ENCODE results near the gene CLDN16. TPM values are rescaled to one million over a fixed set of nuclear protein-coding genes. Genes with fewer than 3 reads are reported as not detected.

Gene CLDN16
- total RNA-seq, 1 experiment from 2014 or later, result 0.27 TPM

DNA sequence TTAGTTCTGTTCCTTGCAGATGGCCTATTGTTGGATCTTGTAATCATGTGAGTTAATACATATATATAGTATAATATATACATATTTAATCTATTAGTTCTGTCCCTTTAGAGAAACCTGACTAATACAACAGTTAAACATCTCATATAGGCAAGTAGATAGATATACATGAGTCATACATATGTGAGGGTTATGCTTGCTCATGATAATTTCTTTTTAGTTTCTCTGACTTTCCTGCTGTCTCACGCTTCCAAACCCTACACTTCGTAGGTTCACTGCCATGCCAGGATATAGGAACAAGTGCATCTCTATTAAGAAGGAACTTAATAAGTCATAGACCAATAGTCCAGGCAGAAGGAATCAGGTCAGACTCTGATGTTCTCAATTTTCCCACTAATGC lies 16.8 kb upstream of the CLDN16 start:
- Histone ChIP-seq H3K9me3 (no peaks in the 10 kb centered on the region), H3K36me3 (ENCODE audit: control insufficient read depth, insufficient read depth, low read length) (no peaks in the 10 kb centered on the region; the same call in 1 of the 2 replicates), H3K4me1 (peaks cover 52% of the 10 kb centered on the region), H3K27me3 (replicated peaks; ENCODE audit: control insufficient read depth, insufficient read depth, low read length) (no peaks in the 10 kb centered on the region), H3K4me3 (ENCODE audit: low read depth, low read length) (no peak overlapping the region)
- H3K27me3 Mint-ChIP-seq (ENCODE audit: insufficient read depth, unreplicated experiment), result no peaks in the 10 kb centered on the region
- no peaks in the 10 kb centered on the region for H3K36me3 Mint-ChIP-seq (ENCODE audit: insufficient read depth, unreplicated experiment)
- no TSS peak for BruUV-seq (replicated peaks)
- H3K27ac Mint-ChIP-seq (ENCODE audit: unreplicated experiment), result no peak overlapping the region
- intact Hi-C loops (cut with micrococcal nuclease; ENCODE audit: unreplicated experiment), result no loop called here
- peaks cover 30% of the 10 kb centered on the region for H3K4me1 Mint-ChIP-seq (ENCODE audit: low read depth, unreplicated experiment)
- TF ChIP-seq CTCF (IDR thresholded peaks at IDR 0.05; ENCODE audit: insufficient read depth in 1 of 2, low read depth in 1 of 2, low read length in 1 of 2, severe bottlenecking in 1 of 2, unreplicated experiment in 1 of 2), result no peak
- POLR2A ChIA-PET, result no interaction called here
- no peak for DNase-seq
- H3K4me3 Mint-ChIP-seq (ENCODE audit: unreplicated experiment), result no peak overlapping the region
- no peaks in the 10 kb centered on the region for H3K9me3 Mint-ChIP-seq (ENCODE audit: unreplicated experiment)
- CTCF ChIA-PET, result no interaction called here

GRCh38 chr3:190375246-190375645 lies 12.7 kb upstream of the CLDN16 start:
- Mint-ChIP-seq H3K27me3 (ENCODE audit: insufficient read depth, unreplicated experiment) (no peaks in the 10 kb centered on the region), H3K9me3 (ENCODE audit: unreplicated experiment) (peaks cover 6% of the 10 kb centered on the region), H3K36me3 (ENCODE audit: insufficient read depth, unreplicated experiment) (no peaks in the 10 kb centered on the region), H3K27ac (ENCODE audit: unreplicated experiment) (peak overlapping the region; percentile 4), H3K4me1 (ENCODE audit: low read depth, unreplicated experiment) (peaks cover 30% of the 10 kb centered on the region), H3K4me3 (ENCODE audit: unreplicated experiment) (no peak overlapping the region)
- DNase-seq, result no peak
- BruUV-seq (replicated peaks), result no TSS peak
- Histone ChIP-seq H3K27me3 (replicated peaks; ENCODE audit: control insufficient read depth, insufficient read depth, low read length) (no peaks in the 10 kb centered on the region), H3K36me3 (ENCODE audit: control insufficient read depth, insufficient read depth, low read length) (no peaks in the 10 kb centered on the region; the same call in 1 of the 2 replicates), H3K9me3 (no peaks in the 10 kb centered on the region), H3K4me3 (ENCODE audit: low read depth, low read length) (no peak overlapping the region), H3K4me1 (peaks cover 40% of the 10 kb centered on the region)
- intact Hi-C loops (cut with micrococcal nuclease; ENCODE audit: unreplicated experiment), result loop anchor here (2.0 kb wide), 1 partner anchor 30 kb away; no protein-coding TSS in a partner anchor
- POLR2A ChIA-PET, result no interaction called here
- no peak for TF ChIP-seq CTCF (IDR thresholded peaks at IDR 0.05; ENCODE audit: insufficient read depth in 1 of 2, low read depth in 1 of 2, low read length in 1 of 2, severe bottlenecking in 1 of 2, unreplicated experiment in 1 of 2)
- CTCF ChIA-PET, result no interaction called here

- H3K4me3 Mint-ChIP-seq (ENCODE audit: unreplicated experiment), result no peak overlapping the region
- H3K9me3 ChIP-seq, result no peaks in the 10 kb centered on the region
- no peaks in the 10 kb centered on the region for H3K36me3 Mint-ChIP-seq (ENCODE audit: insufficient read depth, unreplicated experiment)
- peaks cover 37% of the 10 kb centered on the region for H3K4me1 ChIP-seq
- no peak for DNase-seq
- TF ChIP-seq CTCF (IDR thresholded peaks at IDR 0.05; ENCODE audit: insufficient read depth in 1 of 2, low read depth in 1 of 2, low read length in 1 of 2, severe bottlenecking in 1 of 2, unreplicated experiment in 1 of 2), result no peak
- H3K27me3 Mint-ChIP-seq (ENCODE audit: insufficient read depth, unreplicated experiment), result no peaks in the 10 kb centered on the region
- H3K4me1 Mint-ChIP-seq (ENCODE audit: low read depth, unreplicated experiment), result peaks cover 32% of the 10 kb centered on the region
- ChIA-PET POLR2A (no interaction called here), CTCF (no interaction called here)
- peaks cover 10% of the 10 kb centered on the region for H3K9me3 Mint-ChIP-seq (ENCODE audit: unreplicated experiment)
- peak overlapping the region; percentile 4 for H3K27ac Mint-ChIP-seq (ENCODE audit: unreplicated experiment)
- H3K36me3 ChIP-seq (ENCODE audit: control insufficient read depth, insufficient read depth, low read length), result no peaks in the 10 kb centered on the region; the same call in 1 of the 2 replicates
- intact Hi-C loops (cut with micrococcal nuclease; ENCODE audit: unreplicated experiment), result loop anchor here (2.0 kb wide), 1 partner anchor 31 kb away; no protein-coding TSS in a partner anchor
- BruUV-seq (replicated peaks), result no TSS peak
- H3K4me3 ChIP-seq (ENCODE audit: low read depth, low read length), result no peak overlapping the region
- no peaks in the 10 kb centered on the region for H3K27me3 ChIP-seq (replicated peaks; ENCODE audit: control insufficient read depth, insufficient read depth, low read length)
Observed at GRCh38 chr3:190375671-190376070, 12.3 kb upstream of the CLDN16 start.

Data from Caco-2 (cell line).